ENCODE results near the gene AGTR1. TPM values are rescaled to one million over a fixed set of nuclear protein-coding genes. Genes with fewer than 3 reads are reported as not detected.
A peak's percentile ranks its signal among the peaks of the same experiment; 100 is the strongest.

AGTR1 gene
- polyA plus RNA-seq, 3 donors, result not detected

DNA sequence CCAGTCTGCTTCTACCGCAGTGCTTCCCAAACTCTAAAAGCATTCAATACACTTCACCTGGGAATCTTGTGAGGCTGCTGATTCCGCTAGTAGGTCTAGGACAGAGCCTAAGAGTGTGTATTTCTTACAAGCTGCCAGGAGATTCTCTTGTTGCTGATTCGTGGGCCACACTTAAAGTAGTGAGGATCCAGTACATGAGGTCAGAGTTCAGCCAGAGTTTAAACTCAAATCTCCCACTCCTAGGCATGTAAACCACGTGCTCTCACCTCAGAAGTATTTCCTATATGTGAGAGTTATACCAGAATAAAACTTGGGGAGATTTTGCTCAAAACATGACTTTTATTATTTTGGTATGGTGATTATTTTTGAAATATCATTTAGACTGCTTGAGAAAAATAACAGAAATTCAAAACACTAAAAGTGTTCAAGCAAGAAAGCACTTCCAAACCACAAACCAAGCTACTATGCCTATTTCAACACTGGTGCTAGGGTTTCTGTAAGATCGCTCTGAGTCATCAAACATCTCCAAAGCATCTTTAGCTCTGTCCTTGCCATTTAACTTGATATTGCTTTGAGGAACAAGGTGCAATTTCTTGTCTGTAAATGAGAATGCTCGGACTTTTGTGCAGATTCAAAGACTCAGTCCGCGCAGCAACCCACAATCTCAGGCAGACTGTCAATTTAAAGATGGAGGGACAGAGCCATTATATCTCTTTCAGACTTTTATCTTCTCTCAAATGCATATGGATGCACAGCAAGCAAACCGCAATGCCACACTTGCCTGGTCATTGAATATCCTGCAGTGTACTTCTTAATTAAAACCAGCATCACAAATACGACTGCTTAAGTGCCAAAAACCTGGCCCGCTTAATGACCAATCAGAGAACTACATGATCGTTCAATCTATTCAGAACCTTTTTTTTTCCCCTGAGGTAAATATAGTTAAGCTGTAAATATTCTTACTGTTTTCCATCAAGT lies 59.8 kb downstream of the AGTR1 start:
- H3K27me3 ChIP-seq (ENCODE audit: control insufficient read depth in 2 of 2, insufficient read depth in 2 of 2, low read length in 2 of 2), result no peaks in the 10 kb centered on the region
- no peaks in the 10 kb centered on the region for H3K36me3 ChIP-seq (replicated peaks in 1 of 2; ENCODE audit: control insufficient read depth in 1 of 2, insufficient read depth in 2 of 2, low read length in 2 of 2)
- no peaks in the 10 kb centered on the region for H3K79me2 ChIP-seq (ENCODE audit: insufficient read depth, low read length)
- 31% methylated on average over 4 of the region's 12 CpGs for WGBS (ENCODE audit: insufficient coverage)
- peak overlapping the region; percentile 13 for H3K4me2 ChIP-seq (replicated peaks; ENCODE audit: extremely low read depth, low read length, poor library complexity, severe bottlenecking)
- peak overlapping the region in 1 of 2 donors; percentile 60 for H3K27ac ChIP-seq (ENCODE audit: low read depth in 1 of 2, low read length in 2 of 2)
- Mint-ChIP-seq H3K27me3 (ENCODE audit: low read depth in 3 of 3) (peaks cover 0 to 2% (median 0%) of the 10 kb centered on the region in 3 donors), H3K4me1 (peaks cover 46% of the 10 kb centered on the region), H3K4me3 (no peak overlapping the region), H3K9me3 (peaks cover 0 to 5% (median 0%) of the 10 kb centered on the region in 7 donors), H3K36me3 (no peaks in the 10 kb centered on the region), H3K27ac (peak overlapping the region; percentile 37 to 77 (median 72))
- no peak overlapping the region for H3K4me3 ChIP-seq (replicated peaks in 1 of 3; ENCODE audit: low read depth in 2 of 3, low read length in 3 of 3)
- peak; percentile 70 to 81 (median 80) for DNase-seq
- no peak overlapping the region for H2AFZ ChIP-seq (ENCODE audit: insufficient read depth, low read depth, low read length, poor library complexity, severe bottlenecking)
- H4K20me1 ChIP-seq (ENCODE audit: insufficient read depth, low read length), result no peaks in the 10 kb centered on the region
- H3K9me3 ChIP-seq (replicated peaks in 1 of 2; ENCODE audit: control insufficient read depth in 1 of 2, insufficient read depth in 1 of 2, low read length in 2 of 2), result no peaks in the 10 kb centered on the region
- H3K9ac ChIP-seq (ENCODE audit: insufficient read depth, low read length, poor library complexity, severe bottlenecking), result no peak overlapping the region
- H3K4me1 ChIP-seq (ENCODE audit: control insufficient read depth in 1 of 2, insufficient read depth in 2 of 2, low read length in 2 of 2), result peaks cover 38 to 49% of the 10 kb centered on the region in 2 donors
- TF ChIP-seq, protein P1, sequence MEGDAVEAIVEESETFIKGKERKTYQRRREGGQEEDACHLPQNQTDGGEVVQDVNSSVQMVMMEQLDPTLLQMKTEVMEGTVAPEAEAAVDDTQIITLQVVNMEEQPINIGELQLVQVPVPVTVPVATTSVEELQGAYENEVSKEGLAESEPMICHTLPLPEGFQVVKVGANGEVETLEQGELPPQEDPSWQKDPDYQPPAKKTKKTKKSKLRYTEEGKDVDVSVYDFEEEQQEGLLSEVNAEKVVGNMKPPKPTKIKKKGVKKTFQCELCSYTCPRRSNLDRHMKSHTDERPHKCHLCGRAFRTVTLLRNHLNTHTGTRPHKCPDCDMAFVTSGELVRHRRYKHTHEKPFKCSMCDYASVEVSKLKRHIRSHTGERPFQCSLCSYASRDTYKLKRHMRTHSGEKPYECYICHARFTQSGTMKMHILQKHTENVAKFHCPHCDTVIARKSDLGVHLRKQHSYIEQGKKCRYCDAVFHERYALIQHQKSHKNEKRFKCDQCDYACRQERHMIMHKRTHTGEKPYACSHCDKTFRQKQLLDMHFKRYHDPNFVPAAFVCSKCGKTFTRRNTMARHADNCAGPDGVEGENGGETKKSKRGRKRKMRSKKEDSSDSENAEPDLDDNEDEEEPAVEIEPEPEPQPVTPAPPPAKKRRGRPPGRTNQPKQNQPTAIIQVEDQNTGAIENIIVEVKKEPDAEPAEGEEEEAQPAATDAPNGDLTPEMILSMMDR (IDR thresholded peaks at IDR 0.05), result no peak
- intact Hi-C loops (cut with micrococcal nuclease), result no loop called here

DNA sequence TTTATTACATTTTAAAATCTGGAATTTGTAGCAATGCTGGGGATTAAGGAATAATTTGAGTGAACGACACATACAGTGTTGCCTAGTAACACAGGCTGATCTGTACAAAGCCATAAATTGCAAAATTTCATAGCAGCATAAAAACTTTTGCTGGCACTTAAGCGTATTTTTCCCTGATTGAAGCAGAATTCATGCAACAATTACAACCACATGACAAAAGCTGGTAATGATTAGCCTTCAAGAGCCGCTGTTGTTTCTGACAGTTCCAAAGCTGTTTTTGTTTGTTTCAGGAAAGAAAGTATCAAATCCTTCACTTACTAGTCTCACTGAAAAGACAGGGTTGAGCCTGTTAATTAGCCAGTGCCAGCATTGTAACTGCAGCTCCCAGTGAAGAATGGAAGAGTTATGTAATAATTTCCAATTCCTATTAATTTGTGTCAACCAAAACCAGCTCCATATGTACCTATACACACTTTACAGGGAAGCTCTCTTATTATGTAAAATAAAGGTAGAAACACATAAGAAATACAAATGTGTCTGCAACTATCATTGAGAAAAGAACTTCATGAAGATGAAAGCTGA lies 60.7 kb downstream of the AGTR1 start:
- Histone ChIP-seq H4K20me1 (ENCODE audit: insufficient read depth, low read length) (no peaks in the 10 kb centered on the region), H3K4me1 (ENCODE audit: control insufficient read depth in 1 of 2, insufficient read depth in 2 of 2, low read length in 2 of 2) (peaks cover 38 to 49% of the 10 kb centered on the region in 2 donors), H2AFZ (ENCODE audit: insufficient read depth, low read depth, low read length, poor library complexity, severe bottlenecking) (no peak overlapping the region), H3K9ac (ENCODE audit: insufficient read depth, low read length, poor library complexity, severe bottlenecking) (no peak overlapping the region), H3K4me2 (replicated peaks; ENCODE audit: extremely low read depth, low read length, poor library complexity, severe bottlenecking) (no peak overlapping the region), H3K79me2 (ENCODE audit: insufficient read depth, low read length) (no peaks in the 10 kb centered on the region), H3K4me3 (replicated peaks in 1 of 3; ENCODE audit: low read depth in 2 of 3, low read length in 3 of 3) (no peak overlapping the region), H3K27me3 (ENCODE audit: control insufficient read depth in 2 of 2, insufficient read depth in 2 of 2, low read length in 2 of 2) (no peaks in the 10 kb centered on the region), H3K9me3 (replicated peaks in 1 of 2; ENCODE audit: control insufficient read depth in 1 of 2, insufficient read depth in 1 of 2, low read length in 2 of 2) (no peaks in the 10 kb centered on the region), H3K36me3 (replicated peaks in 1 of 2; ENCODE audit: control insufficient read depth in 1 of 2, insufficient read depth in 2 of 2, low read length in 2 of 2) (no peaks in the 10 kb centered on the region), H3K27ac (ENCODE audit: low read depth in 1 of 2, low read length in 2 of 2) (no peak overlapping the region)
- intact Hi-C loops (cut with micrococcal nuclease), result no loop called here
- WGBS (ENCODE audit: insufficient coverage), result 20% methylated on average over 1 of the region's 3 CpGs
- H3K9me3 Mint-ChIP-seq, result peaks cover 0 to 5% (median 0%) of the 10 kb centered on the region in 7 donors
- H3K27ac Mint-ChIP-seq, result no peak overlapping the region
- H3K27me3 Mint-ChIP-seq (ENCODE audit: low read depth in 3 of 3), result peaks cover 0 to 2% (median 0%) of the 10 kb centered on the region in 3 donors
- H3K4me1 Mint-ChIP-seq, result peaks cover 45% of the 10 kb centered on the region
- no peaks in the 10 kb centered on the region for H3K36me3 Mint-ChIP-seq
- no peak for DNase-seq
- TF ChIP-seq, protein P1 (IDR thresholded peaks at IDR 0.05), result no peak
- H3K4me3 Mint-ChIP-seq, result no peak overlapping the region
